HG02623 (cell line): ENCODE data around the gene NOC3L.

Experiments
- ATAC-seq: cut with Tn5 transposase; IDR thresholded peaks from one replicate; pipeline ENCODE4 v1.9.1; 2021; ENCODE audit warnings: moderate library complexity; ENCODE audit not compliant: unreplicated experiment

The NOC3L gene

GRCh38 chr10:94303929-94304328 lies 58.8 kb downstream of the NOC3L start:
- ATAC-seq = no peak

GRCh38 chr10:94300042-94300441 lies 62.7 kb downstream of the NOC3L start:
- no peak for ATAC-seq

GRCh38 chr10:94299417-94299816 lies 63.3 kb downstream of the NOC3L start:
- ATAC-seq = no peak

GRCh38 chr10:94294168-94294567 lies 68.6 kb downstream of the NOC3L start:
- no peak for ATAC-seq

- ATAC-seq = no peak
Measured at GRCh38 chr10:94293354-94293753, 69.4 kb downstream of the NOC3L start.

GRCh38 chr10:94292434-94293090 lies 70.2 kb downstream of the NOC3L start:
- no peak for ATAC-seq

- no peak for ATAC-seq
Measured at GRCh38 chr10:94288361-94289101, 74.2 kb downstream of the NOC3L start.

GRCh38 chr10:94287336-94287735 lies 75.4 kb downstream of the NOC3L start:
- ATAC-seq = no peak

GRCh38 chr10:94286901-94287300 lies 75.8 kb downstream of the NOC3L start:
- no peak for ATAC-seq

GRCh38 chr10:94285271-94285670 lies 77.5 kb downstream of the NOC3L start:
- no peak for ATAC-seq
